ENCODE measurements around the gene NKAP. TPM values are rescaled to one million over a fixed set of nuclear protein-coding genes. Genes with fewer than 3 reads are reported as not detected.

NKAP gene
- polyA plus RNA-seq, 4 donors = 12.3 to 18.2 (median 15.9) TPM

DNA sequence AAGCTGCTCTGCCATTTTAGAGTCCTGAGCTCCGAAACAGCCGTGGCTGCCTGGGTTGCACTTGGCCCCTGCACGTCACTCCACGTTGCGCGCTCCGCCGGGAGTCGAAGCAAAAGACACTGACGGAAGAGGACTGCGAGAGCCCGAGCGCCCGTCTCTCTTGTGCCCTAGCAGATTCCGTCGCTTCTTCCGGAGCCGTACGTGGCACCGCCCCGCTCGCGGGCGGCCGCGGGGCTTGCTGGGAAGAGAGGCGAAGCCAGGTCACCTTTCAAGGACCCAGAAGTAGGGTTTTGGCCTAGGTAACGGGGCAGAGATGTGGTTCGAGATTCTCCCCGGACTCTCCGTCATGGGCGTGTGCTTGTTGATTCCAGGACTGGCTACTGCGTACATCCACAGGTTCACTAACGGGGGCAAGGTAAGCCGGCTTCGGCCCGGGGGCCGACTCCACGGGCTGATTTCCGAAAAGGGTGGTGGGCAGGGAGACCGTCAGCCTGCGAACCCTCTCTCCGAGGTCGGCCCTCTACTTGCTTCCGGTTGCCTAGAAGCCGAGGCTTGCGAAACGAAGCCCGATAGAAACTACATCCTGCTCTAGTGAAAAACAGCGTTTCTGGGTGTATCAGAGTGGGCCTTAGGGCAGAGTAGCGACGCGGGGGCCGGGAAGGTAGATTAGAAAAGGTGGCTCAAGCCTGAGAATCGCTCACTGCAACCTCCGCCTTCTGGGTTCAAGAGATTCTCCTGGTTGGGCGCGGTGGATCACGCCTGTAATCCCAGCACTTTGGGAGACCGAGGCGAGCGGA is 71.8 kb downstream of the NKAP start, which contains the start of the genes NDUFA1 and RNF113A:
Gene NDUFA1 (plus strand): TSS at position 234 of the 797 bp plus-strand sequence. CDS start 80 bp downstream, at position 314.
Gene RNF113A (minus strand): TSS at position 135 of the 797 bp plus-strand sequence. CDS start 120 bp downstream, at position 15.
- DNase-seq (ENCODE audit: low read depth in 4 of 4, low spot score in 2 of 4) = peak in 1 of 4 donors; percentile 54

DNA sequence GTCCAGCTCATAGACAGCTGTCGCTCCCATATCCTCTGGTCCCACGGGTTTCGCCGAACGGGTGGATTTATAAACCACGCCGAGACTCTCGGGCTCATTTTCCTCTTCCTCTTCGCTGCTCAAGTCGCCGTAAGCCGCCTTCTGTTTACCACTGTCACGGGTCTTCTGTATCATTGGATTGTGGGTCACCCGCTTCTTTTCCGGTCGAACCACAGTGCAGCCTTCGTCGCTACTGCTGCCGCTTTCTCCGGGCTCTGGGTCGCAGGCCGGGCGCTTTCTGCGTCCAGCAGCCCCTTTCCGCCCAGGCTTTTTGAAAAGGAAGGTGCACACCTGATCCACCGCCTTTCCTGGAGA is 72.3 kb downstream of the NKAP start:
- no peak for DNase-seq (ENCODE audit: low read depth in 4 of 4, low spot score in 2 of 4)

Other genes starting within 250 kb of the NKAP start
- under 1 TPM; 0.40 to 0.79 (median 0.61) TPM for gene SOWAHD, start 185.2 kb downstream of the NKAP start, polyA plus RNA-seq (ENCODE audit: insufficient read length in 4 of 4)
- 1,000 to 10,000 TPM; 1,958 to 2,894 (median 2,245) TPM for gene RPL39, start 152.1 kb downstream of the NKAP start, polyA plus RNA-seq (ENCODE audit: insufficient read length in 4 of 4)
- gene UPF3B, start 90.8 kb downstream of the NKAP start, polyA plus RNA-seq (ENCODE audit: insufficient read length in 4 of 4) = 10 to 100 TPM; 24.3 to 39.4 (median 34.0) TPM
- 10 to 100 TPM in 3 of 4 donors, 1 to 10 TPM in 1; 9.3 to 13.5 (median 12.2) TPM for gene RNF113A, start 72.0 kb downstream of the NKAP start, polyA plus RNA-seq (ENCODE audit: insufficient read length in 4 of 4)
- 100 to 1,000 TPM; 118 to 179 (median 134) TPM for gene NDUFA1, start 71.9 kb downstream of the NKAP start, polyA plus RNA-seq (ENCODE audit: insufficient read length in 4 of 4)
- under 1 TPM in 3 of 4 donors, not detected in 1; 0.34 to 0.77 (median 0.49) TPM for gene AKAP14, start 47.9 kb downstream of the NKAP start, polyA plus RNA-seq (ENCODE audit: insufficient read length in 4 of 4)
- gene RHOXF2B, start 133.9 kb upstream of the NKAP start, polyA plus RNA-seq (ENCODE audit: insufficient read length in 4 of 4) = under 1 TPM in 2 of 4 donors, not detected in 2; 0.14 to 0.94 TPM
- 1 to 10 TPM in 2 of 4 donors, under 1 TPM in 2; 0.17 to 3.9 (median 1.6) TPM for gene RHOXF1, start 172.2 kb upstream of the NKAP start, polyA plus RNA-seq (ENCODE audit: insufficient read length in 4 of 4)
- under 1 TPM in 1 of 4 donors, not detected in 3; 0.25 TPM for gene RHOXF2, start 214.9 kb upstream of the NKAP start, polyA plus RNA-seq (ENCODE audit: insufficient read length in 4 of 4)